Measurements from ENCODE around the gene SLC10A7. TPM values are rescaled to one million over a fixed set of nuclear protein-coding genes. Genes with fewer than 3 reads are reported as not detected.

SLC10A7 gene
- total and polyA plus RNA-seq, 2 of the 13 experiments (the other 11 are each of a cell fraction or from before 2014, with no cell fraction given) = 18.5 to 18.8 TPM

GRCh38 chr4:146246381-146246780 is 275.4 kb downstream of the SLC10A7 start (continued):
- TF ChIP-seq ZBTB26 (CRISPR knock-in tag; IDR thresholded peaks at IDR 0.05; ENCODE audit: borderline replicate concordance) = no peak
- TF ChIP-seq NPAS2 (CRISPR knock-in tag; IDR thresholded peaks at IDR 0.05; ENCODE audit: borderline replicate concordance) = no peak
- no peak for TF ChIP-seq MYC (CRISPR knock-in tag; IDR thresholded peaks at IDR 0.05; ENCODE audit: borderline replicate concordance)
- no peak for TF ChIP-seq NKX3-1 (CRISPR knock-in tag; IDR thresholded peaks at IDR 0.05)

DNA sequence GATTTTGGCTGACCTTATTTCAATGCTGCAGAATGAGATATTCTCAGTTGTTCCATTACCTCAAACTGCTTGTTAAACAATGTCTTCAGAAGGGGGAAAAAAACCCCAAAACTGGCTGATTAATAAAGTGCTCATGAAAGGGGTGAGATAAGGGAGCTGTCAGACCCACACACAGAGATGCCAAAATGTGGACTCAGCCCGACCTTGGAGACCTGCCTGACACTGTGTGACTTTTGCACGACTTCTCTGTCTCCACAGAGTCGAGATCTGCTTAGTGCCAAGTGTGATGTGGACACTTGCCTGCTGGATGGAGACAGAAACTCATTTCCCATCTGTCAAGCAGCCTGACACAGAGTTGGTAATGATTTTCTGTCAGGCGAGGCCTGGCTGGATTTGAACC is 275.9 kb downstream of the SLC10A7 start:
- ATAC-seq = no peak
- no peak for DNase-seq (ENCODE audit: low spot score)
- H3K27ac ChIP-seq (ENCODE audit: extremely low read length, insufficient read depth, low read length) = no peak overlapping the region
- no peaks in the 10 kb centered on the region for H4K20me1 ChIP-seq (ENCODE audit: insufficient read depth, low read length)
- in situ Hi-C loops (cut with HindIII; ENCODE audit: extremely low pct_ligation_motif_present, low pct_unique_long_range_greater_than_20kb) (no loop called here), intact Hi-C loops (cut with micrococcal nuclease; ENCODE audit: unreplicated experiment) (no loop called here)
- H3K36me3 ChIP-seq (replicated peaks in 1 of 2; ENCODE audit: control insufficient read depth in 1 of 2, insufficient read depth in 2 of 2, low read length in 2 of 2) = no peaks in the 10 kb centered on the region
- TF ChIP-seq ZMYM4 (CRISPR knock-in tag; IDR thresholded peaks at IDR 0.05) (no peak), ZNF326 (CRISPR knock-in tag; IDR thresholded peaks at IDR 0.05; ENCODE audit: borderline replicate concordance) (no peak), ZNF260 (CRISPR knock-in tag; IDR thresholded peaks at IDR 0.05; ENCODE audit: borderline replicate concordance, low read depth) (no peak), IRF2 (CRISPR knock-in tag; IDR thresholded peaks at IDR 0.05) (no peak), ZNF230 (CRISPR knock-in tag; IDR thresholded peaks at IDR 0.05) (no peak), BCL3 (CRISPR knock-in tag; IDR thresholded peaks at IDR 0.05) (no peak), ZNF713 (CRISPR knock-in tag; IDR thresholded peaks at IDR 0.05) (no peak), ZBTB43 (CRISPR knock-in tag; conservative IDR thresholded peaks at IDR 0.05) (no peak)
- no TSS peak for BruUV-seq (replicated peaks)
- ChIA-PET CTCF (ENCODE audit: low intra/inter-chr PET ratio, low total read pairs) (no interaction called here), POLR2A (no interaction called here)
- H3K4me3 ChIP-seq (replicated peaks in 1 of 3; ENCODE audit: insufficient read depth in 1 of 3, low read depth in 2 of 3, low read length in 3 of 3) = no peak overlapping the region
- H3K79me2 ChIP-seq (ENCODE audit: insufficient read depth, low read length) = no peaks in the 10 kb centered on the region
- no peaks in the 10 kb centered on the region; a peak in 1 of 5 replicates for H3K27me3 ChIP-seq (ENCODE audit: control insufficient read depth in 1 of 2, insufficient read depth in 2 of 2, low read length in 2 of 2)
- H2AFZ ChIP-seq (ENCODE audit: low read length) = no peak overlapping the region
- no peak overlapping the region for H3K4me2 ChIP-seq (ENCODE audit: low read depth, low read length)
- H3K9ac ChIP-seq (ENCODE audit: insufficient read depth, low read depth, low read length) = no peak overlapping the region
- peaks cover 22% of the 10 kb centered on the region for H3K4me1 ChIP-seq (ENCODE audit: insufficient read depth, low read length)
- H3K9me3 ChIP-seq (ENCODE audit: low read length) = no peaks in the 10 kb centered on the region
- no peak for FAIRE-seq
- WGBS (ENCODE audit: low lambda C conversion rate) = 17% methylated on average over 2 of the region's 4 CpGs

Measured in HepG2 (cell line).